ENCODE data around the gene KMT5C.
"Not testable (repeated sequence)": the region's sequence is repeated elsewhere in the genome, so short reads cannot be mapped to it uniquely, and the experiment has no call there.

KMT5C gene

GRCh38 chr19:55314396-55314795 lies 25.3 kb upstream of the KMT5C start:
- H3K27ac ChIP-seq: no peak overlapping the region
- no peak overlapping the region for H3K4me3 ChIP-seq

GRCh38 chr19:55315956-55316525 lies 23.6 kb upstream of the KMT5C start:
- no peak overlapping the region for H3K27ac ChIP-seq
- H3K4me3 ChIP-seq: no peak overlapping the region

GRCh38 chr19:55316646-55317045 lies 23.0 kb upstream of the KMT5C start:
- Histone ChIP-seq H3K27ac (no peak overlapping the region), H3K4me3 (no peak overlapping the region)

- H3K4me3 ChIP-seq: no peak overlapping the region
These were observed 19.9 kb upstream of the KMT5C start for GRCh38 chr19:55319785-55320184.

GRCh38 chr19:55320844-55321419 lies 18.7 kb upstream of the KMT5C start:
- Histone ChIP-seq H3K27ac (no peak overlapping the region), H3K4me3 (no peak overlapping the region)

More at GRCh38 chr19:55319785-55320184, 19.9 kb upstream of the KMT5C start:
- no peak overlapping the region for H3K27ac ChIP-seq

- Histone ChIP-seq H3K27ac (peak overlapping the region in 1 of 21 experiments; percentile 24), H3K4me3 (no peak overlapping the region)
These were observed 18.1 kb upstream of the KMT5C start for GRCh38 chr19:55321466-55322137.

- H3K4me3 ChIP-seq: no peak overlapping the region
- no peak overlapping the region for H3K27ac ChIP-seq
These were observed 17.3 kb upstream of the KMT5C start for GRCh38 chr19:55322204-55322885.

GRCh38 chr19:55324662-55325061 lies 15.0 kb upstream of the KMT5C start:
- peak overlapping the region in 3 of 21 experiments; percentile 50 to 56 (median 51) for H3K27ac ChIP-seq
- H3K4me3 ChIP-seq: no peak overlapping the region

GRCh38 chr19:55325172-55325571 lies 14.5 kb upstream of the KMT5C start, which contains the start of gene TMEM150B:
Gene TMEM150B, minus strand, starts transcription at chr19:55325341. Its CDS starts 4,305 bp downstream, at chr19:55321036.
- Histone ChIP-seq H3K27ac (peak within 1 kb of the TSS in 4 of 21 experiments; percentile 23 to 56 (median 50)), H3K4me3 (no peak within 1 kb of the TSS)

- not testable (repeated sequence) for H3K27ac ChIP-seq, H3K4me3 ChIP-seq
These were observed 10.8 kb upstream of the KMT5C start for GRCh38 chr19:55328774-55329318.

- H3K27ac ChIP-seq, H3K4me3 ChIP-seq: not testable (repeated sequence)
These were observed 9.9 kb upstream of the KMT5C start for GRCh38 chr19:55329791-55330190.

- no peak overlapping the region for H3K4me3 ChIP-seq
- no peak overlapping the region for H3K27ac ChIP-seq
These were observed 5.8 kb upstream of the KMT5C start for GRCh38 chr19:55333870-55334269.

- Histone ChIP-seq H3K4me3 (no peak overlapping the region), H3K27ac (peak overlapping the region in 1 of 21 experiments; percentile 25)
These were observed 3.6 kb upstream of the KMT5C start for GRCh38 chr19:55336101-55336500.

GRCh38 chr19:55339889-55340783 lies 460 bp downstream of the KMT5C start:
- H3K27ac ChIP-seq: peak overlapping the region; percentile 74 to 99 (median 95)
- peak overlapping the region; percentile 49 to 88 (median 74) for H3K4me3 ChIP-seq

- Histone ChIP-seq H3K27ac (peak overlapping the region in 20 of 21 experiments; percentile 74 to 99 (median 95)), H3K4me3 (peak overlapping the region; percentile 49 to 88 (median 74))
These were observed 1.1 kb downstream of the KMT5C start for GRCh38 chr19:55340784-55341147.

- Histone ChIP-seq H3K27ac (peak overlapping the region in 16 of 21 experiments; percentile 91 to 99 (median 95)), H3K4me3 (peak overlapping the region; percentile 49 to 88 (median 74))
These were observed 1.5 kb downstream of the KMT5C start for GRCh38 chr19:55341171-55341588.

GRCh38 chr19:55341595-55342531 lies 2.2 kb downstream of the KMT5C start:
- H3K4me3 ChIP-seq: peak overlapping the region in 3 of 7 experiments; percentile 70 to 81 (median 74)

GRCh38 chr19:55344444-55344843 lies 4.8 kb downstream of the KMT5C start:
- no peak overlapping the region for H3K27ac ChIP-seq
- no peak overlapping the region for H3K4me3 ChIP-seq

More at GRCh38 chr19:55341595-55342531, 2.2 kb downstream of the KMT5C start:
- H3K27ac ChIP-seq: peak overlapping the region in 1 of 21 experiments; percentile 14
